ENCODE data around the gene RTP1.

RTP1 gene

DNA sequence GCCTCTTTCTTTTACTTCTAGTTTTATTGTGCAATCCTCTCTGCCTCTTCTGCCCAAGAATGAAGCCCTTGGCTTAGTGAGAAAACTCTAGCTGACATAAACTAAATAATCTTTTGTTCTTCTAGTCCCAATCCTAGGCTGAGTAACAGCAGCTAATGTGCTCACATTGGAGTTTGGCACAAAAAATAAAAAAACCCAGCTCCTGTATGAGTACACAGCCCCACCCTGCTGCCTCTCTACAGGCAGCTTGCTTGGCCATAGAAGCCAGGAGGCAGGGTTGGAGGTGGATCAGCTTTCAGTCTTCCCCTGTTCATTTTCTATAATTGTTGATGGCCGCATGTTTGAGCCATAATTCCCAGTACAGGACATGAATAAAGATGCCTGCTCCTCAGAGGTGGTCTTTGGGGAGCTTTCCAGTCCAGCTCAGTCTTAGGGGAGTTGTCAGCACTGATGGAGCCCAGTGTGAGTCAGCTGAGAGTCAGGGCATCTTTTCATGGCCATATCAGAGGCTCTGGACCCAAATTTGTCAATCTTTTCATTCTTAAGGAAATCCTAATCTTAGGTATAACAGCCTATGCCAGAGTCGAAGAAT, 46.7 kb downstream of the RTP1 start:
- no peak for DNase-seq

DNA sequence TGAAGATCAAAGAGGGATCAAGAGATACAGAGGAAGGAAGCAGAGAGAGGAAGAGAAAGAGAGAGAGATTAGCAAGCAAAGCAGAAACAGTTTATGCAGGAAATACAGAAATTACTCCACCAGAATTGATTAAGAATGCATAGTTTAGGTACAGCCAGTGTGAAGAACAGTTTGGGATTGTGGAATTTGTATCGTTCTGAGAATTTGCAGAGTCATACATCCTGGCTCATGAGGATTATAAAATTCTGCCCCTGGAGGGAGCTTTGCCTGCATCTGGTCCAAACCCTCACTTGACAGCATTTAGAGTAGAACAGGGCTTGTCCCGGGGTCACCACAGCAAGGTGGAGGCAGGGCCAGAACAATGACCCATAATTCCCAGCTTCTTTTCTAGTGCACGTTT, 50.1 kb downstream of the RTP1 start:
- DNase-seq, result no peak

Data from HCEC 1CT (cell line).